Hematopoietic multipotent progenitor cell treated with erythropoietin and hydrocortisone succinate and interleukin-3 and kit ligand, for 15 days (in vitro differentiated cells): ENCODE measurements around the gene ROR2.
"Not testable (repeated sequence)": the region's sequence is repeated elsewhere in the genome, so short reads cannot be mapped to it uniquely, and the experiment has no call there.

ENCODE experiments used
- DNase-seq: peaks from one replicate; pipeline ENCODE4 v3.0.0-alpha.2; 2015; ENCODE audit warnings: low spot score

ROR2 gene

DNA sequence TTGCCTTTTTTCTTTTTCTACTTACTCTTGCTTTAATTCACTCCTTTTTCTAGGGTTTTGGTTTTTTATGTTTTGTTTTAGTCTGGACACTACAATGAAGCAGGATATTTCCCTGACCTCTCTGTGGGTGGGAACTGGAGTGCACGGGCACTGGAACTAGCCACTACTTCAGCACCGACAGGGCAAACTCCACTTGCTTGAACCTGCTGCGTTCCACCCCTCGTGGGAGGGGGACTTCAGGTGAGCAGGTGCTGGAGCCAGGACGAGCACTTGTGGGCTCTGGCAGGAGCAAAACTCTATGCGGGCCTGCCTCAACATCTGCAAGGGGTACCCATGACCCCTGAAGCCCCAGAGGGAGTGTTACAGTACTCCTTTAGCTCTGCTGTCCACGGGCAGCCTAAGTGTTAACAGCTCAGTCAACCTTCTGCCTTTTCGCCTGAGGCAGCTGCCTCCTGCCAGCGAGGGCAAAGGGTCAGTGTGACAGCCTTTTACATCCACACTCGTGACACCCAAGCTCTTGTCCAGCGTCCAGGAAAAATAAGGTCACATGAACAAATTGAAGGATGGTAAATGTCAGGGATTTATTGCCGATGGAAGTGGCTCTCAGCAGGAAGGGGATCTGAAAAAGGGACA, 382.3 kb downstream of the ROR2 start:
- no peak for DNase-seq

DNA sequence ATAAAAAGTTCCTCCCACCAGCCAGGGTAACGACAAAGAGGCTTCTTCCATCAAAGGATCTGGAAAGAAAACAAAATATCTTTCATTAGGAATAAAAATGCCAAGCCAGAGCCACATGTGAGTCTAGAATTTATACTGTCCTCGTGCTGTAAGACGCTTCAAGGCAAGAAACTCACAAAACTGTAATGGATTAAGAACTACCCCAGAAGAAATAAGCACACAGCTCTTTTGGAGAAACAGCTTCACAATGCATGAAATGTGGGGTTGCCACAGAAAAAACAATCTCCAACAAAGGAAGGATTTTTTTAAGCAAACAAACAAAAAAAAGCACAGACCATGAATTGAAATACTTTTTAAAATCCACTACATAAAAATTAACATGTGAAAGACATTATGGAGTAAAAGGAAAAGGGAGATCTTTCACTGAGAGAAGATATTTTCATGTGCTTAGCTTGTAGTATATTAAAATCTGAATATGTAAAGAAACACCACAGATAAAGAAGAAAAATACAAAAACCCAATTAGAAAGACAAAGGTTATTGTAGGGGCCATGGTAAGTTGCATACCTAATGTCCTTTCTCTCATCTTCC, 385.9 kb downstream of the ROR2 start:
- DNase-seq = no peak

DNA sequence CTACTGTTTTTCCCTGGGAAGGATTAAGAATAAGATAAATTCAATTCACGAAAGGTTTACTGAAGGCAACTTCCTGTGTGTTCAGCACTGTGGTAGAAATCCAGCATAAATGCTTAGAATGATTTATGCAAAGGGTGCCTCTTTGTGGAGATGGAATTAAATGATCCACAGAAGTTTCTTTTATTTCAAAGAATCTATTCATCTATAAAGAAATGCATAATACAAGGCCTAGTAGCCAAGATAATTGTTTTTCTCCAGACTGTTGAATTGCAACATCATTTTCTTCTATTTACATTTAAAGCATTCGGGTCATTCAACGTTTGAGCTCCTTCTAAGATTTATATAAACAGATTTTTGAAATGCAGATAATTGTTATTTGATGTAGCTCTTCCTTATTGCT, 387.6 kb downstream of the ROR2 start:
- DNase-seq = no peak

DNA sequence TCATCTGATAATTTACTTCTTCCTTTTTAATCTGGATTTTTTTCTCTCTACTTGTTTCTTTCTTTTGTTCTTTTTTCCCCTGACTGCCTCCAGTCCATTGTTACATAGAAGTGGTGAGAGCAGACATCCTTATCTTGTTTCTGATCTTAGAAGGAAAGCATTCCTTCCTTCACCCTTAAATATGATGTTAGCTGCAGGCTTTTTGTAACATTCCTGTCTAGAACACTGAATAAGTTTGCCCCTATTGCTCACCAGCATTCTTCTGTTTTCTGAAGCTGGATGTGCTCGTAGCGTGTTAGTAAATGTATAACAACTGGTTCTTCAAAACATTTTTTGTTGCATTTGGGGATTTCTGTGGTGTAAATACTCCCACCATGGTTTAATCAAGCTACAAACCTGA, 389.7 kb downstream of the ROR2 start:
- no peak for DNase-seq

DNA sequence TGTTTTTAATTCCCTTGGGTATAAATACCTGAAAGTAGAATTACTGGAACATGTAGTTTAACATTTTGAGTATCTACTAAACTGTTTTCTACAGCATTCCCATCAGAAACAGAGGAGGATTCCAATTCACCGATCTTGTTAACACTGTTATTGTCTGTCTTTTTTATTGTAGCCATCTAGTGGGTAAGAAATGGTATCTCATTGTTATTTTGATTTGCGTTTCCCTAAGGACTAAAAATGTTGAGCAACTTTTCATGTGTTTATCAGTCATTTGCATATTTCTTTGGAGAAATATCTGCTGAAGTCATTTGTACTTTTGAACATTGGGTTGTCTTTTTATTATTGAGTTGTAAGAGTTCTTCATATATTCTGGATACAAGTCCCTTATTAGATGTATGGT, 391.1 kb downstream of the ROR2 start:
- no peak for DNase-seq

DNA sequence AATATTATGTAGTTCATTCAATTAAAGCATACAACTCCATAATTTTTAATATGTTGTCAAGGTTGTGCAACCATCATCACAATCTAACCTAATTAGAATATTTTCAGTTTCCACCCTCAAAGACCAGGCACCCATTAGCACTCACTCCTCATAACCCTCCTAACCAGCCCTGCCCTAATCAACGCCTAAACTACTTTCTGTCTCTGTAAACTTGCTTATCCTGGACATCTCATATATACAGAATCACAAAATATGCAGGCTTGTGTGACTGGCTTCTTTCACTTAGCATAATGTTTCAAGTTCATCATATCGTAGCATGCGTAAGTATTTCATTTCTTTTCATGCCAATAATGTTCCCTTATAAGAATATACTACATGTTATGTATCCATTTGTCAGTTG, 391.6 kb downstream of the ROR2 start:
- DNase-seq = no peak

DNA sequence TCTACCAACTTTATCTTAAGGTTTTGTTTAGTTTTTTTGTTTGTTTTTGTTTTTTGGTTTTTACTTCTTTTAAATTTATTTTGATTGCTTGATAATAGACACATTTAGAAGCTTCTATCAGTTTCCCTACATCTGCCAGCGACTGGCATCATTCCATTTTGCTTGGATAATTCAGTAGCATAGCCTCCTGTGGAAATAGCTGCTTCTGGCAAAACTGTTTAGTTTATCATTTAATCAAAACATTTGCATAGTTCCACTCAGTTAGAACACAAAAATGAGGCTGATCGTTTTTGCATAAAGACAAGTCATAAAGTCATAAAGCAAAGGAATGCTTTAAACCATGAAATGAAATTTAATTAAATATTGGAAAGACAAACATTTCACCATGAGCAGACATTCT, 392.7 kb downstream of the ROR2 start:
- no peak for DNase-seq

DNA sequence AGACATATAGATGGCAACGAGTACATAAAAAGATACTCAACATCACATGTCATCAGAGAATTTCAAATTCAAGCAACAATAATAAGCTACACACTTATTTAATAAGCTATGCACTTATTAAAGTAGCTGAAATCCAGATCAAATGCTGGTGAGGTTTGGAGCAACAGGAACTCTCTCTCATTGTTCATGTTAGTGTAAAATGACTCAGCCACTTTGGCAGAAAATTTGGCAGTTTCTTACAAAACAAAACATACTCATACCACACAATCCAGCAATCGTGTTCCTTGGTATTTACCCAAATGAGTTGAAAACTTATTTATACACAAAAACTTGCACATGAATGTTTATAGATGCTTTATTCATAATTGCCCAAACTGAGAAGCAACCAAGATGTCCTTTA, 394.9 kb downstream of the ROR2 start:
- DNase-seq = no peak

DNA sequence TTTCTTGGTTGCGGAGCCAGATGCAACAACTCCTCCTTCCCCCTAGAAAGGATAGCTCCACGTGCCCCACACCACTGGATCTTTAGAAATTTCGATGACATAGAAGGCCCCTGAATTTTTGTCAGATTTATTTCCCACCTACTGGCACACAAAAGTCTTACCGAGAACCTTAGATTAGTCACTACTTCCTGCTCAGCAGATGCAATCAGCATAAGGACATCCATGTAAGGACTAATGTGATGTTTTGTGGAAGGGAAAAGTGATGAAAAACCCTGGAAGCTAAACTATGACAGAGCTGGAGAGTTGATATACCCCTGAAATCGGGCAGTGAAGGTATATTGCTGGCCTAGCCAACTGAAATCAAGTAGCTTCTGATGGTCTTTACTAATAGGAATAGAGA, 400.9 kb downstream of the ROR2 start:
- no peak for DNase-seq

DNA sequence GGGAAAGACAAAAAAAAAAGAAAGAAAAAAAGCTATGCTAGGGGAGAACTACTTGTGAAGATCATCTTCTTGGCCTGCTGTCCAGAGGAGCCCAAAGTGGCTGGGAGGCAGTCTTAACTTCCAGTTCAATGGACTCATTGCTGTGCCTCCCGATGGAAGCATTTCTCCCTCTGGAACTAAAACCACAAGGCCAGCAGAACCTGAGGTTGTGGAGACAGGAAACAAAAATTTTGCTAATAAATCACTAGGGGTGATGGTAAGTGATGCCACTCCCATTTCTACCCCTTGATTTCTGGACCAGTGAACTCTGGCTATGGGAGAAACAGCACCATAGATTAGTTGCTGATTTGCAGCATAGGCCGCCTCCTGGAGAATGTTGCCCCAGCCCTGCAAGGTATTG, 402.9 kb downstream of the ROR2 start:
- no peak for DNase-seq

DNA sequence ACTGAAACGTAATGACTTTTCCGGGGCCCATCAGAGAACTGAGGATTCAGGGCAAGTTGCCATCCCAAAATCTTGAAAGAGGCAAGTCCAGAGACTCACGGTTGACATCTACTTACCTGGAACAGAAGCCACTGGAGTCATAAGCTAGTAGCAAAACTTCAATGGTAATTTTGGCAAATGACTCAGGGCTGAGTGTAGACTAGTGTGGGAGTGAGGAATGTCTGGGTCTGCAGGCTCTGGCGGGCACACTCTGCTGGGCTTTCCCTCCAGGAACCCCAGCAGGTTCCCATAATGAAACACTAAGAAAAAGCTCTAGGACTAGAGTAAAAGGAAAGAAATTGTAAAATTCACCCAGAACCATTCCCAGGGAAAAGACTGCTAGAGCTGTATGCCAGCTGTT, 403.5 kb downstream of the ROR2 start:
- no peak for DNase-seq

DNA sequence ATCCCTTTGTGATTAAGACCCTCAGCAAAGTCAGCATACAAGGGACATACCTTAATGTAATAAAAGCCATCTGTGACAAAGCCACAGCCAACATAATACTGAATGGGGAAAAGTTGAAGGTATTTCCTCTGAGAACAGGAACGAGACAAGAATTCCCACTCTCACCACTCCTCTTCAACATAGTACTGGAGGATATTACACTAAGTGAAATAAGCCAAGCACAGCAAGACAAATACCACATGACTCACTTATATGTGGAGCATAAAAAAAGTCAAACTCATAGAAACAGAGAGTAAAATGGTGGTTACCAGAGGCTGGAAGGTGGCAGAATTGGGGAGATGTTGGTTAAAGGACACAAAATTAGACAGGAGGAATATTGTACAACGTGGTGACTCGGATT, 408.3 kb downstream of the ROR2 start:
- DNase-seq = no peak

DNA sequence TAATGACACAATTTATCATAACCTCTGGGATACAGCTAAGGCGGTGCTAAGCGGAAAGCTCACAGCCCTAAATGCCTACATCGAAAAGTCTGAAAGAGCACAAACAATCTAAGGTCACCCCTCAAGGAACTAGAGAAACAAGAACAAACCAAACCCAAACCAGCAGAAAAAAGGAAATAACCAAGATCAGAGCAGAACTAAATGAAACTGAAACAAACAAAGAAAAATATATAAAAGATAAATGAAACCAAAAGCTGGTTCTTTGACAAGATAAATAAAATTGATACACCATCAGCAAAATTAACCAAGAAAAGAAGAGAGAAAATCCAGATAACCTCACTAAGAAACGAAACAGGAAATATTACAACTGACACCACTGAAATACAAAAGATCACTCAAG, 409.5 kb downstream of the ROR2 start:
- DNase-seq = not testable (repeated sequence)

DNA sequence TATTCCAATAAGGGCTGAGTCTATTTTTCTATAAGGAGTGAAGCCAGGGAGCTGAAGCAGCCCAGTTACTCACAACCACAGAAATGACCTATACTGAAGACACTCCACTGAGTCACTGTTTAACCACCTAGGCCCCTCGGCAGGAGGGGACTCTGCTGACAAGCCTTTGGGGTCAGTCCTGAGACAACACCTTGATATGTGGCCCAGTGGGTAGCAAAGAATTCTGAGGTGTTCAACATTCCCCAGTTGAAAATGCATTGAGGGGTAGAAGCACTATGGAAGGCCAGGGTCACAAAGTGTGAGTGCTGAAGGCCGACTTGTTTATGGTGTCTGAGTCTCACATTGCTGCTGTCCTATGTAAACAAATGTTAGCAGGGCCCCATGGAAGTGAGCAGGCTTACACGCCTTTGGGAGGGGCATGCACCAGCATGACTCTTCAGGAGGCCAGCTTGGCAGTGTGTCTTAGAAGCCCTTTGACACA, 413.8 kb downstream of the ROR2 start:
- DNase-seq = no peak

DNA sequence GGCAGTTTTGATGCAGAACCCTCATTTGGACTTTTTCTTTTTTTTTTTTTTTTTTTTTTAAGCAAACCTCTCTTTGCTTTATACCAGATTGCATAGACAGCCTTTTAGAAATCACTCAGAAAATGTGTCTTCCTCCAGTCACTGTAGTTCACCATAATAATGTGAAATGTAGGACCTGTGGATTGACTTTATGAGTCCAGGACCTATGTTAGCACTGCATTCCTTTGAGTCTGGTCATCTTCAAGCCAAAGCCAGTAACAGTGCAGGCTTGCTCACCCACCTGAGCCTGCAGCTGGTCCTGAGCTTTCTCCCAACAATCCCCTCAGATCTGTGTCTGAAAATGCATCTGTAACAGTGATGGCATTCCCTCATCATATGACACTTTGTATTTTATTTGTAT, 415.7 kb downstream of the ROR2 start:
- no peak for DNase-seq

DNA sequence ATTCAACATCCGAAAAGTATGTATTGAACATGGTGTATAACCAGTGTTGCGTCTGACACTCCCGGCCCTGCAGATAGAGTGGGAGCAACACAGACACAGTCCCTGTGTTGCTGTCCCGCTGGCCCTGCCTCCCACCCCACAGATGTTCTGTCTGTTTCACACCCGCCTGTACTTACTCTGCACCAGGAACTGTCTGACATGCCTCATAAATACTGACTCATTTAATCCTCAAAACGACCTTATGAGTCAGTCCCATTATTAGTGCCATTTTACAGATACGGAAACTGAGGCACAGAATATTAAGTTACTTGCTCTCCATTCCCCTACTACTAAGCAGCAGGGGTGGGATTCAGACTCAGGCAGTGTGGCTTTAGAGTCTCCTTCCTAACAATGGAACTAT, 416.6 kb downstream of the ROR2 start:
- DNase-seq = no peak

DNA sequence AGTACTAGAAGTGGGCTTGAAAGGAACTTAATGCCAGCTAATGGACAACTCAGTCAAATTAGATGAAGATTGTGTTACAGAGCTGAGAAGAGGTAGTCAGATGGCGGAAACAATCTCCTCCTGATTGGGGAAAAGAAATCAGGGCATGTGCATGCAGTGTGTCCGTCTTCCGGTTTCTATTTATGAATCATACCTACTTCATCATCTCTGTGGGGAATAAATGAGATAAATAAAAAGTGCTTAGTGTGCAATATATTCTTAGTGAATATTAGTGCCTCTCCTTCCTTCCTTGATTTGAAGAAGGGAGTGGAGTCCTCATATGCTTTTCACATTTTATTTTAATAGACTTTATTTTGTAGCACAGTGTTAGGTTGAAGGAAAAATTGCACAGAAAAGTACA, 417.7 kb downstream of the ROR2 start:
- no peak for DNase-seq

DNA sequence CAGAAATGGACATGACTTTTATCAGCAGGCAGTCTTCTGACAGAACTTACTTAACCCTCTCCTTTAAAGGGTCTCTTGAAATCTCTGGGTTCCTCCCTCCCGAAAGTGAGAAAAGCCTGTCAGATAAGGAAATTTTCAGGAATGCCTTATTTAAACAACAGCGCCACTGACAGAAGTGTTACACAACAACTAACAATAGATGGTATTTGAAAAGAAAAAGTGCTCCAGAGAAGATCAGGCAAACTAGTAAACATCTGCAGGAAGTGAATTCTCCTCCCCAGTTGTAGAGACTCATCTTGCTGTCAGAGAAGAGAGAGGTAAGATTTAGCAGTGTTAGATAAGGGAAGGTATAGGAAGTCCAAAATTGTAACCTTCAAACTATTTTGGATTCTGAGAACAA, 419.2 kb downstream of the ROR2 start:
- no peak for DNase-seq

DNA sequence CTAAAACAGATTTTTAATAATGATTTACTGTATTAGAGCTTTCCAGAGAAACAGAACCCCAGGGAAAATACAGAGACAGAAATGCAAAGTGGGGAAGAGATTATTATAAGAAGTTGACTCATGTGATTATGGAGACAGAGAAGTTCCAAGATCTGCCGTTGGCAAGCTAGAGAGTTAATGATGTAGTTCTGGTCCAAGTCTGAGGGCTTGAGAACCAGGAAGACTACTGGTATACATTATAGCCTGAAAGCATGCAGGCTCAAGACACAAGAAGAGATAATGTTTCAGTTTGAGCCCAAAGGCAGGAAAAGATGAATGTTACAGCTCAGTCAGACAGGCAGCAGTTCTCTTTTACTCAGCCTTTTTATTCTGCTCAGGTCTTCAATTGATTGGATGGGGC, 427.5 kb downstream of the ROR2 start:
- DNase-seq = no peak

DNA sequence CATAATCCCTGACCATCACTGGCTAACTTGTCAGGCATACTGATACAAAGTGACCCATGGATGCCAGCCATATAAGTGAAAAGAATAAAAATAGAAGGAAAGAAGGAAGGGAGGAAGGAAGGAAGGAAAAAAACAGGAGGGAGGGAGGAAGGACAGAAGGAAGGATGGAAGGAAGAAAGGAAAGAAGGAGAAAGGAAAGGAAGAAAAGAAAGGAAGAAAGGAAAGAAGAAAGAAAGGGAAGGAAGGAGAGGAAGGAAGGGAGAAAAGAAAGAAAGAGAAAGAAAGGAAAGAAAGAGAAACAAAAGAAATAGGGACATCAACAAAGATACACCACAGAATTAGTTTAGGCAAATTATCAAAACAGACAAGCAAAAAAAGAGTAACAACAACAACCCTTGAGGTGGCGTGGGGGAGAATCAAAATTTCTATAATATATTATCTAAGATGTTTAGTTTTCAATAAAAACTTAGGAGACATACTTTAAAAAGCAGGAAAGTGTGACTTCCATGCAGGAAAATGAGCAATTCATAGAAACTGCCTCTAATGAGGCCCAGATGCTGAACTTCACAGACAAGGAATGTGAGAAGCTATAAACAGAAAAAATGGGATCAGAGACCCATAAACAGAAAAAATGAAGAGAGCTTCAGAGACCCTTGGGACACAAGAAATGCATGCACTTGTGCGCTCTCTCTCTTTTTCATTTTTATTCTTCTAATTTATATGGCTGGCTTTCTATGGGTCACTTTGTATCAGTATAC, 430.3 kb downstream of the ROR2 start:
- DNase-seq = no peak

DNA sequence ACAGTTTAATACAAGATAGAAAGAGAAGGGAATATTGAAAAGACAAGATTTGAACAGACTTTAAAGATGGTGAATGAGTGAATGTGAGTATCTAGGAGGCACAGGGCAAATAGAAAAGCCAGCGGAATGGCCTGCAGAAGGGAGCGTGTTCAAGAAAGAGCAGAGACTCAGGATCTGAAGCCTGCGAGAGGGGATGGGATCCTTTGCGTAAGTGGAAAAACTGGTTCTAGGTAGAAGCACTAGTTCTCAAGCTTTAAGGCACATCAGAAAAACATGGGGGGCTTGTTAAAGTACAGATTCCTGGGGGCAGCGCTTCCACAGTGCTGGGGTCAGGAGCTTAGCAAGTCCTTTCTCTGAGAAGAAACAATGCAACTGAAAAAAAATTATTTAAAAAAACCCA, 431.6 kb downstream of the ROR2 start:
- no peak for DNase-seq

DNA sequence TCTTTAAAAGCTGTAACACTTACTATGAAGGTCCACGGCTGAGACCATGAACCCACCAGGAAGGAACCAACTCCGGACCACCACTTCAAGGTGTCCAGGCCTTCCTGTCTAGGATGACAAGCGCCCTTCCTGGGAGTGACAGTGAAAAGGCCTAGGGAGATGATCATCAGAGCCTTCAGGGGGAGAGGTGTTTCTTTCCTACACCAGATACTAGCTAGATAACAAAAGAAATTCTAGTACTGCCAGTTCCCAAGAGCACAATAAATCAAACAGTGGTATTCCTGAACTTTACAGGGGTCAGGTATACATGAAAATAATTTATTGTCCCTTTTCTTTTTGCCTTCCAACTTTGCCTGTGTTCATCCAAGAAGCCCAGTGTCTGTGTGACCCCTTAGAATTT, 432.2 kb downstream of the ROR2 start:
- no peak for DNase-seq

DNA sequence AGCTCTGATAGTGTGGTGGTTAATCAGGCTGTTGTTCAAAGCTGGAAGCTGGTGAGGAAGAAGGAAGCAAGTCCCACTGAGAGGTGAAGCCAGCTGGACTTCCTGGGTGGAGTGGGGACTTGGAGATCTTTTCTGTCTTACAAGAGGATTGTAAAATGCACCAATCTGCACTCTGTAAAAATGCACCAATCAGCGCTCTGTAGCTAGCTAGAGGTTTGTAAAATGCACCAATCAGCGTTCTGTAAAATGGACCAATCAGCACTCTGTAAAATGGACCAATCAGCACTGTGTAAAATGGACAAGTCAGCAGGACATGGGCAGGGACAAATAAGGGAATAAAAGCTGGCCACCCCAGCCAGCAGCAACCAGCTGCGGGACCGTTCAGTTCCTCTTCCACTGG, 432.7 kb downstream of the ROR2 start:
- not testable (repeated sequence) for DNase-seq

DNA sequence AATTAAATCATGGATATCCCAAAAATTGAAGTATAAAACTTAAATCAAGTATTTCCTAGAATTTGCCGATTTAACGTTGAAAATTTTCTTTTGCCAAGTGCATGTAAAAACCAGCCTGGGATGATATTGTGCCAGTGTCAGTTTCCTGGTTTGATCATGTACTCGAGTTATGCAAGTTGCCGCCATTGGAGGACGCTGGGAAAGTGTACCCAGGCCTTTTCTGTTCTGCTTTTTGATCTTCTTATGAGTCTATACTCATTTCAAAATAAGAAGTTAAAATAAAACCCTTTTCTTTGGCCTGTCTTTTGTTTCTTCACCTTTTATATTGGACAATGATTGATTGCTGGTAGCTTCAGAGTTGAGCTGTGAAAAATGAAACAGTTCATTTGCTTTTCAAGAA, 433.3 kb downstream of the ROR2 start:
- DNase-seq = no peak
